Measurements from ENCODE around the gene NRTN.
"Not testable (repeated sequence)": the region's sequence is repeated elsewhere in the genome, so short reads cannot be mapped to it uniquely, and the experiment has no call there.

NRTN gene

GRCh38 chr19:5873617-5874199 lies 68.8 kb downstream of the NRTN start:
- FAIRE-seq = no peak

GRCh38 chr19:5874496-5874895 lies 69.6 kb downstream of the NRTN start:
- not testable (repeated sequence) for FAIRE-seq

GRCh38 chr19:5877427-5877826 lies 72.6 kb downstream of the NRTN start:
- FAIRE-seq = no peak

GRCh38 chr19:5877882-5878281 lies 73.0 kb downstream of the NRTN start:
- FAIRE-seq = no peak
